ENCODE measurements around the gene TBL2. TPM values are rescaled to one million over a fixed set of nuclear protein-coding genes. Genes with fewer than 3 reads are reported as not detected.
A peak's percentile ranks its signal among the peaks of the same experiment; 100 is the strongest.
"Not testable (repeated sequence)": the region's sequence is repeated elsewhere in the genome, so short reads cannot be mapped to it uniquely, and the experiment has no call there.

TBL2 gene
- total RNA-seq, 1 experiment from 2014 or later: 161 TPM

GRCh38 chr7:73581006-73581405 is 2.6 kb upstream of the TBL2 start:
- DNase-seq (ENCODE audit: low read depth, low spot score); in situ Hi-C loops (cut with HindIII; ENCODE audit: low pct_unique_long_range_greater_than_20kb, low sequenced_read_pairs): not testable (repeated sequence)

- in situ Hi-C loops (cut with HindIII; ENCODE audit: low pct_unique_long_range_greater_than_20kb, low sequenced_read_pairs): no loop called here
- DNase-seq (ENCODE audit: low read depth, low spot score): no peak
These were observed 595 bp downstream of the TBL2 start for GRCh38 chr7:73577627-73578341.

DNA sequence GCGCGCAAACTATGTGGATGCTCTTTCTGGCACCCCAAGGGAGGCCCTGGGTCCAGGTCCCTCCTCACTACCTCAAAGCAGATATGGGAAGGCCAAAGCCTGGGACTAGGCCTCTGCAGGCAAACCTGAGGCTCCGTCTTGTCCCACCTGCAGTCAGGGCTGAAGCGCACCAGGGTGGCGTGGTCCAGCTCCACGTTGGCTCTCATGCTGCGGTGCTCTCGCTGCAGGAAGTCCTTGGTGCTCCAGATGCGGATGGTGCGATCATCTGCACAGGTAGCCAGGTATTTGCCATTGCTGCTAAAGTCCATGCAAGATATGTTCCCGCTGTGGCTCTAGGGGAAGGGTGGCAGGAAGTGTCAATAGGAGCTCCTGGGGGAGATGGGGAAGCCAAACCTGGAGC is 4.6 kb downstream of the TBL2 start:
- no peak for DNase-seq (ENCODE audit: low read depth, low spot score)
- in situ Hi-C loops (cut with HindIII; ENCODE audit: low pct_unique_long_range_greater_than_20kb, low sequenced_read_pairs): no loop called here

DNA sequence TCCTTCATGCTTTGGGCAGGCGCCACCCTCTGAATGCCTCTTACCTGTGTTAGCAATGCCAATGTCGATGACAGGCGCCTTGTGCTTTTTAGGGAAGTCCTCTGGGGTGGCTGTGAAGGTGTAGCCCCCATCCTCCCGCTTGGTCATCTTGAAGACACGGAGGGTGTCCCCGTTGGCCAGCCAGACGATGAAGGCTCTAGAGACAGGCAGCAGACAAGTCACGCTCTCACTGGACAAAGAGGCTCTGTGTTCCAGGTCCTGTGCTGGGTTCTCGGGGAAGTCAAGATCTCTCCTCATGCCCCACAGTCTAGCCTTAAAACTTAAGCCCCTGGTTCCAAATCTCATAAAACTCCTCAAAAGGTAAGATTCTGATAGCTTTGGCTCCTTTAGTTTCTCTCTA is 5.1 kb downstream of the TBL2 start:
- DNase-seq (ENCODE audit: low read depth, low spot score): peak; percentile 40
- in situ Hi-C loops (cut with HindIII; ENCODE audit: low pct_unique_long_range_greater_than_20kb, low sequenced_read_pairs): no loop called here

- DNase-seq (ENCODE audit: low read depth, low spot score): no peak
- in situ Hi-C loops (cut with HindIII; ENCODE audit: low pct_unique_long_range_greater_than_20kb, low sequenced_read_pairs): no loop called here
These were observed 5.6 kb downstream of the TBL2 start for GRCh38 chr7:73572767-73573186.

DNA sequence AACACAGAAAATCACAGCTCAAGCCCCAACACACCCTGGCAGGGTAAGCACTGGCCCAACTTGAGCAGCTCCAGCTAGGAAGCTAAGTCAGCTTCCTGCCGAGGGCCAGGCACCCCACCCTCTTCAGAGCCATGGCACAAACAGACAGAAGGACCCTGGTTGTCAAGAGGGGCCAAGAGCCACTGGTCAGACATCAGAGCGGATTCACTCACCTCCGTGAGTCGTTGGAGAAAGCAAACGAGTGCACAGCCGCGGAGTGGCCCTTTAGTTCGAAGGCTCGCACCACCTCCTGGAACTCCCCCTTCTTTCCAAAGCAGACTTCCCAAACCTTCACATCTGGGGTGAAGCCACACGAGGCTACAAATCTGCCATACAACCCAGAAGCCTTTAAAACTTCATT is 7.4 kb downstream of the TBL2 start:
- DNase-seq (ENCODE audit: low read depth, low spot score): no peak
- in situ Hi-C loops (cut with HindIII; ENCODE audit: low pct_unique_long_range_greater_than_20kb, low sequenced_read_pairs): no loop called here

- DNase-seq (ENCODE audit: low read depth, low spot score): no peak
- in situ Hi-C loops (cut with HindIII; ENCODE audit: low pct_unique_long_range_greater_than_20kb, low sequenced_read_pairs): no loop called here
These were observed 7.9 kb downstream of the TBL2 start for GRCh38 chr7:73570521-73570920.

DNA sequence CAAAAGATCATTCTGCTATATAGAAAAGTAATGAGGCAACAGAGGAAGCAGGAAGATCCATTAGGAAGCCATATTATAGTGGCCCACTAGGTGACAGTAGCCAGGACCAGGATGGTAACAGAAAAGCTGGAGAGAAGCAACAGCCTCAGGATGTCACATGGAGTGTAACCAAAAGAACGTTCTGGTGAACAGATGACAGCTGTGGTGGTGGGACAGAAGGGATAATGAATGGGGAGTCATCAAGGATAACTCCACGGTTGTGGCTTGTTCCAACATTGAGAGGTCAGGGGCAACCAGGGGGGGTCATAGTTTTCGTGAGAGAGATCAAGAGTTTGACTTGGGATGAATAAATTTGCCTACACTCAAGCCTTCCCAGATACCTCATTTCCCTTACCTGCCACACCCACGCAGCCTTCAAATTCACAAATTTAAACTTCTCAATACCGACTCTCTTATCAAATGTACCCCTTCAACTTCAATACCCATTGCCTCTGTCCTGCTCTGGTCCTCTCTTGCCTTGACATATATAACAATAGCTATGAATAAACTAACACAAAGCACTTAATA is 9.3 kb downstream of the TBL2 start:
- no peak for DNase-seq (ENCODE audit: low read depth, low spot score)
- in situ Hi-C loops (cut with HindIII; ENCODE audit: low pct_unique_long_range_greater_than_20kb, low sequenced_read_pairs): no loop called here

- no peak for DNase-seq (ENCODE audit: low read depth, low spot score)
- in situ Hi-C loops (cut with HindIII; ENCODE audit: low pct_unique_long_range_greater_than_20kb, low sequenced_read_pairs): no loop called here
These were observed 10.3 kb downstream of the TBL2 start for GRCh38 chr7:73567846-73568685.

DNA sequence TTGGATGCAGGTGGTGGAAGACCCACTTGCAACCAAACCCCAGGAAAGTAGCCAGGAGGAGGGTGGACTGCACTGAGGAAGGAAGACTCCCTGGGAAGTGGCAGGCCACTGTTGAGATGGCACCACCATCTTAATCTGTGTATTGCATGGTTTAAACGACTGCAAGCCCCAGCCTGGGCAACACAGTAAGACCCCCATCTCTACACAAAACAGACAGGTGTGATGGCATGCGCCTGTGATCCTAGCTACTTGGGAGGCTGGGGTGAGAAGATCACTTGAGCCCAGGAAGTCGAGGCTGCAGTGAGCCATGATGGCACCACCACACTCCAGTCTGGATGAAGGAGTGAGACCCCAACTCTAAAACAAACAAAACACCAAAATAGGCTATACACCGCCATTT is 11.2 kb downstream of the TBL2 start:
- no peak for DNase-seq (ENCODE audit: low read depth, low spot score)
- in situ Hi-C loops (cut with HindIII; ENCODE audit: low pct_unique_long_range_greater_than_20kb, low sequenced_read_pairs): no loop called here

- not testable (repeated sequence) for DNase-seq (ENCODE audit: low read depth, low spot score)
These were observed 11.9 kb downstream of the TBL2 start for GRCh38 chr7:73566431-73566830.

DNA sequence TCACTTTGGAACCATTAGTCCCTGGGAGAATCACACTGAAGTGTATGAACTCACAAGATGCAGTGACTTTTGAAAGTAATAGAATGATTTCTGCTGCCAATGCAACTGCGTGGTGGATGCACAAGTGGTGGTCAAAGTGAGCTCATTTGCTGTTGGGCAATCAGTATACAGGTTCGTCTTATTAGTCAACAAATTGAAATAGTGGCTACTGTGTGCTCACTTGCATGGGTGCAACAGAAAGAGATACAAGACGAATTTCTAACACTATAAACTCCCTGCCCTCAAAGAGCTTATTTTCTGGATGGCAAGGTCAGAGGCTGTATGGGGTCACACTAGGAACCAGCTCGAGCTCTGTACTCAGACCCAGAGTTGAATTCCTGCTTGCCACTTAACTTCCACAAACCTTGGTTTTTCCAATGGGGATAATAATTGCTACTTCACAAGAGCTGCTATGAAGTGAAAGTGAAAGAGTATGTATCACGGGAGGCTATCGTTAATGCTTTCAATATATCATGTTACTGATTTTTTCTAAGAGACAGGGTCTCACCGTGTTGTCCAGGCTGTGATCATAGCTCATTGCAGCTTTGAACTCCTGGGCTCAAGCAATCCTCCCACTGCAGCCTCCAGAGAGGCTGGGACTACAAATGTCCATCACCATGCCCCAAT is 12.6 kb downstream of the TBL2 start:
- in situ Hi-C loops (cut with HindIII; ENCODE audit: low pct_unique_long_range_greater_than_20kb, low sequenced_read_pairs): no loop called here
- no peak for DNase-seq (ENCODE audit: low read depth, low spot score)

More at GRCh38 chr7:73566431-73566830, 11.9 kb downstream of the TBL2 start:
- in situ Hi-C loops (cut with HindIII; ENCODE audit: low pct_unique_long_range_greater_than_20kb, low sequenced_read_pairs): not testable (repeated sequence)

DNA sequence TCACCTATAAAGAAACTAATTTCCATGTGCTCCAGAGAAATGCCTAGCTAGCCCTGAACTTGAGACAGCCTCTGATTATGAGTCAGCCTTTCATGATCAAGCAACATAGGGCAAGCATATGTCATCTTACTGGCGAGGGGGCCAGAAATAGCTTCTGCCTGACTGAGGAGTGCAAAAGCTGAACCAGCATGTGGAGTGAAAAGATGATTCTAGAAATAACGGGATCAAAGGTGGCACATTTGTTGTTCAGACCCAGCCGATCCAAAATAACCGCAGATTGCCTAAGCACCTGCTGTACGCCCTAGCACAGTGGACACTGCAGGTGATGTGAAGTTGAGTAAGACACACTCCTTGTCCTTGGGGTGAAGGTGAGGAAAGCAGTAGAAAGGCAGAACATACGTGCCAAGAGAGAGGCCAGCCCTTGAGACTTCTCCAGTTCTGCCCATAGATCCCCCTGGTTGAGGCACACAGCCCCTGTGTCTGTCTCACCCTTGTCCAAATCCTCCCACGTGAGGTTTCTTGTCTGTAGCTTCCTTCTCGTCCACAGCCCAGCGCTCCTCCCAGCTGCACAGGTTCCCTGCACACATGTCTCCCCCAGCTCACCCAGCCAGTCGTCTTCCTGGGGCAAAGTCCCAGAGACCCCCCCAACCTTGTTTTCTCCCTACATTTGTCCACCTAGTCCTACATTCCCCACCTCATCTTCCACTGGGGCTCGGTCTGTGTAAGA is 18.1 kb downstream of the TBL2 start:
- in situ Hi-C loops (cut with HindIII; ENCODE audit: low pct_unique_long_range_greater_than_20kb, low sequenced_read_pairs): no loop called here
- peak; percentile 74 for DNase-seq (ENCODE audit: low read depth, low spot score)

- peak; percentile 75 for DNase-seq (ENCODE audit: low read depth, low spot score)
- in situ Hi-C loops (cut with HindIII; ENCODE audit: low pct_unique_long_range_greater_than_20kb, low sequenced_read_pairs): no loop called here
These were observed 20.8 kb downstream of the TBL2 start, which contains the start of gene BCL7B for GRCh38 chr7:73557397-73558257. BCL7B (minus strand) TSS chr7:73557690; CDS start chr7:73557578, 112 bp downstream.

- in situ Hi-C loops (cut with HindIII; ENCODE audit: low pct_unique_long_range_greater_than_20kb, low sequenced_read_pairs): no loop called here
- DNase-seq (ENCODE audit: low read depth, low spot score): peak; percentile 95
These were observed 21.3 kb downstream of the TBL2 start for GRCh38 chr7:73557108-73557396.

DNA sequence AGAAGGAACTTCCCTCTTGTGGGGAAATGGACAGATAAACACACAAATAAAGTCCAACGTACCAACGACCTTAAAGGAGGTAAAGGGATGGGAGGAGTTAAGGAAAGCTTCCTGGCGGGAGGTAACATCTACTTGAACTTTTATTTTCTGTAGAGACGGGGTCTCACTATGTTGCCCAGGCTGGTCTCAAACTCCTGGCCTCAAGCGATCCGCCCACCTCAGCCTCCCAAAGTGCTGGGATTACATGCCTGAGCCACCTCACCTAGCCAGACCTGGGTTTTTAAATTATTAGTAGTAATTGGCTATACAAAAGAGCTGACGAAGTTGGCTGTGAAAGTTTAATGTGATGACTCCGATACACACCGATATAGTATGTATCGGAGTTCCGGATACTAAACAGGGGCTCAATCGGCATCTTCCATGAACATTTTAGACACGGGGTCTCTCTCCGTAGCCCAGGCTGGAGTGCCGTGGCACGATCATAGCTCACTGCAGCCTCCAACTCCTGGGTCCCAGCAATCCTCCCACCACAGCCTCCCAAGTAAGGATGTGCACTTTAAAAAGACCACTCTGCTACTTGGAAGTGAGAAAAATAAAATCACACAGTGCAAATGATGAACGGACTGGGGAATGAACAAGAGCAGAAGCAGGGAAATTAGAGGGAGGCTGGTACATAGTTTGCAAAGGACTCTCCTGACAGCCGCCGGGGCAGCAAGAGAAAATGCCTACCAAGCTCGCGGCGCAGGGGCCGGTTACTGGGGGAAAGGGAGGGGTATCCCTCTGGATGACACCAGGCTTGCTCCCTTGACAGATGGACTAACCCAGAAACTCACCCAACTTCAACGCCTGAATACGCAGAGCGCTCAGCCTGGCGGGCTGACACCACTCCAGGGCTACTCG is 21.9 kb downstream of the TBL2 start:
- in situ Hi-C loops (cut with HindIII; ENCODE audit: low pct_unique_long_range_greater_than_20kb, low sequenced_read_pairs): no loop called here

More for the DNA sequence above, 21.9 kb downstream of the TBL2 start:
- DNase-seq (ENCODE audit: low read depth, low spot score): no peak
